Caco-2 (cell line): ENCODE results near the gene CCDC178. TPM values are rescaled to one million over a fixed set of nuclear protein-coding genes. Genes with fewer than 3 reads are reported as not detected.

Source experiments
- BruUV-seq: library from RNA; stranded (reverse); fragments of 400-500 nt; replicated peaks from 2 replicates; lab custom pipeline; 2021; lab: Mats Ljungman, UMichigan
- CTCF ChIA-PET: fragments of 300-600 bp; sonication (Branson Sonifier 250); formaldehyde crosslinking; loops from one replicate; lab custom pipeline; 2022; ENCODE audit warnings: antibody characterized with exemption; lab: Charles Lee
- POLR2A ChIA-PET: fragments of 300-600 bp; sonication (Branson Sonifier 250); formaldehyde crosslinking; loops from one replicate; lab custom pipeline; 2022; ENCODE audit warnings: antibody characterized with exemption; lab: Charles Lee
- DNase-seq, 2 experiments: peaks; one replicate each; pipeline versions ENCODE4 v3.0.0 to v3.0.0-alpha.2; 2020 to 2022
- H3K27me3 ChIP-seq: replicated peaks from 2 replicates; pipeline ENCODE4 v1.6.0; 2011; ENCODE audit warnings: low read length; ENCODE audit not compliant: control insufficient read depth, insufficient read depth
- H3K36me3 ChIP-seq: 2 replicates; pipeline ENCODE4 v1.5.1; 2011; ENCODE audit warnings: low read length; ENCODE audit not compliant: control insufficient read depth, insufficient read depth
- H3K4me1 ChIP-seq: fragments of 250-450 bp; sonication (Bioruptor Pico); 2 replicates; pipeline ENCODE4 v1.5.1; 2020; ENCODE audit warnings: mild to moderate bottlenecking
- H3K4me3 ChIP-seq: 2 replicates; pipeline ENCODE4 v1.5.1; 2011; ENCODE audit warnings: low read depth, mild to moderate bottlenecking, control low read depth, low read length
- H3K9me3 ChIP-seq: fragments of 250-450 bp; sonication (Bioruptor Pico); 2 replicates; pipeline ENCODE4 v1.5.1; 2020; ENCODE audit warnings: mild to moderate bottlenecking, moderate library complexity
- H3K27ac Mint-ChIP-seq: one replicate; pipeline ENCODE4 v1.8.0; 2022; ENCODE audit warnings: mixed read lengths; ENCODE audit not compliant: unreplicated experiment
- H3K27me3 Mint-ChIP-seq: one replicate; pipeline ENCODE4 v1.8.0; 2022; ENCODE audit warnings: mixed read lengths; ENCODE audit not compliant: insufficient read depth, unreplicated experiment
- H3K36me3 Mint-ChIP-seq: one replicate; pipeline ENCODE4 v1.8.0; 2022; ENCODE audit warnings: mild to moderate bottlenecking, mixed read lengths; ENCODE audit not compliant: insufficient read depth, unreplicated experiment
- H3K4me1 Mint-ChIP-seq: one replicate; pipeline ENCODE4 v1.8.0; 2022; ENCODE audit warnings: low read depth, mixed read lengths; ENCODE audit not compliant: unreplicated experiment
- H3K4me3 Mint-ChIP-seq: one replicate; pipeline ENCODE4 v1.8.0; 2022; ENCODE audit warnings: mild to moderate bottlenecking, moderate library complexity, mixed read lengths; ENCODE audit not compliant: unreplicated experiment
- H3K9me3 Mint-ChIP-seq: one replicate; pipeline ENCODE4 v1.8.0; 2022; ENCODE audit warnings: mixed read lengths; ENCODE audit not compliant: unreplicated experiment
- intact Hi-C: fragments of 100-400 bp; cut with micrococcal nuclease; formaldehyde crosslinking; loops from one replicate; pipeline ENCODE4 v1.10.0; 2022; ENCODE audit not compliant: unreplicated experiment
- total RNA-seq: library from RNA; stranded (reverse); gene quantifications from 2 replicates; pipeline ENCODE4 v1.2.3, GENCODE V29; 2022
- TF ChIP-seq, protein P1 (sequence below), 2 experiments: fragments of 200-600 bp in 1 of 2; IDR thresholded peaks; 1 replicate in 1 of 2; 2 replicates in 1 of 2; pipeline versions ENCODE4 v1.5.1 to v1.8.0; 2011 to 2022; ENCODE audit warnings: antibody characterized with exemption in 1 of 2, control low read depth in 1 of 2, inconsistent platforms in 1 of 2, low read depth in 1 of 2, low read length in 1 of 2, mild to moderate bottlenecking in 1 of 2, moderate library complexity in 1 of 2; ENCODE audit not compliant: insufficient read depth in 1 of 2, severe bottlenecking in 1 of 2, unreplicated experiment in 1 of 2

The CCDC178 gene
- total RNA-seq, 1 experiment from 2014 or later: not detected

DNA sequence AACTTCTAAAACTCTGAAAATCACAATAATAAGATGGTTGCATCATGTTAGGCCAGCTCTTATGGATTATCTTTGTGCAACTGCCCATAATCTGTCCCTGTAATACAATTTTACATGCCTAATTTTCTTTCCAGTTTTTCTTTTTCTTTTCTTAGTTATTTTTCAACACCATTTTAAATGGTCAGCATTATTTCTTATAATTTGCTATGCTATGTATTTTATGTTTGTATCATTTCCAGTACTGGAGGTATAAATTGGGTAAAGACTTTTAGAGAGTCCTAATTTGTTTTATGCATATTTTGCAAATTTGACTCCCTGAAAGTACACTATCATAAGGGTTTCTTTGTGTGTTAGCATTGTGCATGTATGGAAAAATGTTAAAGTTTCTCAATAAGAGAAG, 333.0 kb downstream of the CCDC178 start:
- no peaks in the 10 kb centered on the region for H3K27me3 Mint-ChIP-seq
- H3K4me1 ChIP-seq: no peaks in the 10 kb centered on the region
- no TSS peak for BruUV-seq
- H3K27me3 ChIP-seq: no peaks in the 10 kb centered on the region
- no peaks in the 10 kb centered on the region for H3K9me3 ChIP-seq
- TF ChIP-seq, protein P1, sequence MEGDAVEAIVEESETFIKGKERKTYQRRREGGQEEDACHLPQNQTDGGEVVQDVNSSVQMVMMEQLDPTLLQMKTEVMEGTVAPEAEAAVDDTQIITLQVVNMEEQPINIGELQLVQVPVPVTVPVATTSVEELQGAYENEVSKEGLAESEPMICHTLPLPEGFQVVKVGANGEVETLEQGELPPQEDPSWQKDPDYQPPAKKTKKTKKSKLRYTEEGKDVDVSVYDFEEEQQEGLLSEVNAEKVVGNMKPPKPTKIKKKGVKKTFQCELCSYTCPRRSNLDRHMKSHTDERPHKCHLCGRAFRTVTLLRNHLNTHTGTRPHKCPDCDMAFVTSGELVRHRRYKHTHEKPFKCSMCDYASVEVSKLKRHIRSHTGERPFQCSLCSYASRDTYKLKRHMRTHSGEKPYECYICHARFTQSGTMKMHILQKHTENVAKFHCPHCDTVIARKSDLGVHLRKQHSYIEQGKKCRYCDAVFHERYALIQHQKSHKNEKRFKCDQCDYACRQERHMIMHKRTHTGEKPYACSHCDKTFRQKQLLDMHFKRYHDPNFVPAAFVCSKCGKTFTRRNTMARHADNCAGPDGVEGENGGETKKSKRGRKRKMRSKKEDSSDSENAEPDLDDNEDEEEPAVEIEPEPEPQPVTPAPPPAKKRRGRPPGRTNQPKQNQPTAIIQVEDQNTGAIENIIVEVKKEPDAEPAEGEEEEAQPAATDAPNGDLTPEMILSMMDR (IDR thresholded peaks at IDR 0.05; ENCODE audit: insufficient read depth in 1 of 2, low read depth in 1 of 2, low read length in 1 of 2, severe bottlenecking in 1 of 2, unreplicated experiment in 1 of 2): no peak
- no peaks in the 10 kb centered on the region for H3K4me1 Mint-ChIP-seq
- H3K9me3 Mint-ChIP-seq: no peaks in the 10 kb centered on the region
- H3K36me3 Mint-ChIP-seq: no peaks in the 10 kb centered on the region
- intact Hi-C loops: no loop called here
- no peak overlapping the region for H3K4me3 Mint-ChIP-seq
- H3K4me3 ChIP-seq: no peak overlapping the region
- no peaks in the 10 kb centered on the region for H3K36me3 ChIP-seq
- no peak overlapping the region for H3K27ac Mint-ChIP-seq
- CTCF ChIA-PET: no interaction called here
- no peak for DNase-seq
- POLR2A ChIA-PET: no interaction called here

DNA sequence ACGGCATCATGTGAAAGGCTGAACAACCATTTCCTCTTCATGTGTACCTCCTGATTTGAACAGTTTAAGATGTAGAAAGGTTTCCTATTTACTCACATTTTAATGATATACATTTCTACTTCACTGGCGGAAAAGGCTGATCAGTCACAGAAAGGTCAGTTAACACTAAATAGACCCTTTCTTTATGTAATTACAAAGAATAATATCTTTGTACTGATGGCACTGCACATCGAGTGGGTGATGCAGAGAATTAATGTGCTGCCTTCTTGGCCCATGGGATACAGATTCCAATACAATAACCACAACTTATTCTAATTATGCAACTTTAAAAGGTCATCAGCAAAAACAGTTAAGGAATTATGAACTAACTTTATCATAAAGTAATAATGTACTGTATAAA, 339.2 kb downstream of the CCDC178 start:
- no peak overlapping the region for H3K27ac Mint-ChIP-seq
- POLR2A ChIA-PET: no interaction called here
- no TSS peak for BruUV-seq

DNA sequence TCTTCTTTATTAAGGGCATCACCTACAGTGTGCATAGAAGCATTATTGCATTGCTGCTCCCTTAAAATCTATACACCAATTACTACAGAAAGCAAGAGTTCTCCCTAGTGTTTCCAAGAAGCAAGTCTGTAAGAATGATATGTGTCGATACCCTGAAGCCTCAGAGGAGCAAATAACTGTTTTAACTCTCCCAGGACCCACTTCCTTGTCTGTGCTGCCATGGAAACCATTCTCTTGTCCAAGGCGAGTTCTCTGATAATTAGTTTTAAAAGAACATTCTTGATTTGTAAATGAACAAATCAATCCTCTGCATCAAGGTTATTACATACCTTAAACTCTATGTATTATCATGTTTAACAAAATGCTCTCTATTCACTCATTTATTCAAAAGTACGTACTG, 340.9 kb downstream of the CCDC178 start:
- ChIA-PET CTCF (no interaction called here), POLR2A (no interaction called here)
- Histone ChIP-seq H3K27me3 (no peaks in the 10 kb centered on the region), H3K36me3 (no peaks in the 10 kb centered on the region), H3K9me3 (no peaks in the 10 kb centered on the region), H3K4me3 (no peak overlapping the region), H3K4me1 (no peaks in the 10 kb centered on the region)
- TF ChIP-seq, protein P1 (IDR thresholded peaks at IDR 0.05; ENCODE audit: insufficient read depth in 1 of 2, low read depth in 1 of 2, low read length in 1 of 2, severe bottlenecking in 1 of 2, unreplicated experiment in 1 of 2): no peak
- Mint-ChIP-seq H3K4me1 (no peaks in the 10 kb centered on the region), H3K27me3 (no peaks in the 10 kb centered on the region), H3K9me3 (no peaks in the 10 kb centered on the region), H3K4me3 (no peak overlapping the region), H3K27ac (no peak overlapping the region), H3K36me3 (no peaks in the 10 kb centered on the region)
- intact Hi-C loops: no loop called here
- no TSS peak for BruUV-seq
- no peak for DNase-seq

More for the DNA sequence above, 339.2 kb downstream of the CCDC178 start:
- CTCF ChIA-PET: no interaction called here
- Mint-ChIP-seq H3K9me3 (no peaks in the 10 kb centered on the region), H3K36me3 (no peaks in the 10 kb centered on the region), H3K27me3 (no peaks in the 10 kb centered on the region), H3K4me1 (no peaks in the 10 kb centered on the region), H3K4me3 (no peak overlapping the region)
- H3K9me3 ChIP-seq: no peaks in the 10 kb centered on the region
- DNase-seq: no peak
- no peaks in the 10 kb centered on the region for H3K4me1 ChIP-seq
- intact Hi-C loops: no loop called here
- H3K27me3 ChIP-seq: no peaks in the 10 kb centered on the region
- TF ChIP-seq, protein P1 (IDR thresholded peaks at IDR 0.05; ENCODE audit: insufficient read depth in 1 of 2, low read depth in 1 of 2, low read length in 1 of 2, severe bottlenecking in 1 of 2, unreplicated experiment in 1 of 2): no peak
- H3K36me3 ChIP-seq: no peaks in the 10 kb centered on the region
- H3K4me3 ChIP-seq: no peak overlapping the region
